ENCODE data around the gene MTRF1L. TPM values are rescaled to one million over a fixed set of nuclear protein-coding genes. Genes with fewer than 3 reads are reported as not detected.

The MTRF1L gene
- total RNA-seq, 1 donor from 2014 or later = 21.3 TPM

DNA sequence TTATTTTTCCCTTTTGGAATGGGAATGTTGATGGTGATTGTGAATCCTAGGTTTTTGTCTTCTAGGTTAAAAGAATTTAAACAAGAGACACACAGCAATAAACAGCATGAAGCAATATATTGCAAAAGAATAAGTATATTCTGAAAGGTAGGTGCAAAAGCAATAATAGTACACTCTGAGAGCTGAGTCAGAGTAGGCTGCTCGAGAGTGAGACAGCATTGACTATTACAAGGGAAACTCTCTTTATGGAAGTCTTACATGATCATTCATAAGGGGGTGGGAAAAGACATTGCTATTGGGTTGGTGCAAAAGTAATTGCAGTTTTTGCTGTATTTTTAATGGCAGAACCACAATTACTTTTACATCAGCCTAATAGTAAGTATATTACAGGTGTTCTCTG lies 44.7 kb downstream of the MTRF1L start:
- ChIA-PET CTCF (no interaction called here), POLR2A (no interaction called here)
- intact Hi-C loops (cut with micrococcal nuclease) = no loop called here
- H3K27ac Mint-ChIP-seq = no peak overlapping the region
- H3K27me3 Mint-ChIP-seq = peaks cover 24% of the 10 kb centered on the region
- no peak for DNase-seq
- no peak overlapping the region for H3K4me3 Mint-ChIP-seq
- TF ChIP-seq, protein P1, sequence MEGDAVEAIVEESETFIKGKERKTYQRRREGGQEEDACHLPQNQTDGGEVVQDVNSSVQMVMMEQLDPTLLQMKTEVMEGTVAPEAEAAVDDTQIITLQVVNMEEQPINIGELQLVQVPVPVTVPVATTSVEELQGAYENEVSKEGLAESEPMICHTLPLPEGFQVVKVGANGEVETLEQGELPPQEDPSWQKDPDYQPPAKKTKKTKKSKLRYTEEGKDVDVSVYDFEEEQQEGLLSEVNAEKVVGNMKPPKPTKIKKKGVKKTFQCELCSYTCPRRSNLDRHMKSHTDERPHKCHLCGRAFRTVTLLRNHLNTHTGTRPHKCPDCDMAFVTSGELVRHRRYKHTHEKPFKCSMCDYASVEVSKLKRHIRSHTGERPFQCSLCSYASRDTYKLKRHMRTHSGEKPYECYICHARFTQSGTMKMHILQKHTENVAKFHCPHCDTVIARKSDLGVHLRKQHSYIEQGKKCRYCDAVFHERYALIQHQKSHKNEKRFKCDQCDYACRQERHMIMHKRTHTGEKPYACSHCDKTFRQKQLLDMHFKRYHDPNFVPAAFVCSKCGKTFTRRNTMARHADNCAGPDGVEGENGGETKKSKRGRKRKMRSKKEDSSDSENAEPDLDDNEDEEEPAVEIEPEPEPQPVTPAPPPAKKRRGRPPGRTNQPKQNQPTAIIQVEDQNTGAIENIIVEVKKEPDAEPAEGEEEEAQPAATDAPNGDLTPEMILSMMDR (IDR thresholded peaks at IDR 0.05) = no peak
- H3K9me3 Mint-ChIP-seq = no peaks in the 10 kb centered on the region
- ATAC-seq (ENCODE audit: low read depth) = no peak
- H3K4me1 Mint-ChIP-seq = no peaks in the 10 kb centered on the region
- H3K36me3 Mint-ChIP-seq (ENCODE audit: low read depth) = no peaks in the 10 kb centered on the region

DNA sequence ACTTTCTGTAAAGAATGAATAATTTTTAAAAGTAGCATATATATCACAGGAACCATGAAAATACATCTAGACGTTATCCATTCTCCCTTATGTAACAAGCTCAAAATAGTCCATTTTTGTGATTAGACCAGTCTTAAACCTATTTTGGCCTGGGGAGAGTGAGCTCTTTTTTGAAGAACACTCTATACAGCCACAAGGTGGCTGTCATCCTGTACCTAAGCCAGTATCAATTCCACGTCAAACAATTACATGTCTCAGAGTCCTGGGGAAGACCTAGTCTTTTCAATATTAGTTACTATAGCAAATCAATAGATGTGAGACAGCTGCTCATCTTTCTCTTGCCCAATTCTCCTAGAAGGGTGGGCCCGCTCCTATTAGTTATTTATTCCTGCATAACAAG lies 48.1 kb downstream of the MTRF1L start:
- POLR2A ChIA-PET = no interaction called here
- intact Hi-C loops (cut with micrococcal nuclease) = no loop called here
- H3K36me3 Mint-ChIP-seq (ENCODE audit: low read depth) = no peaks in the 10 kb centered on the region
- TF ChIP-seq, protein P1 (IDR thresholded peaks at IDR 0.05) = no peak
- H3K4me1 Mint-ChIP-seq = no peaks in the 10 kb centered on the region
- H3K27me3 Mint-ChIP-seq = peaks cover 19% of the 10 kb centered on the region
- no peaks in the 10 kb centered on the region for H3K9me3 Mint-ChIP-seq
- H3K4me3 Mint-ChIP-seq = no peak overlapping the region
- no peak overlapping the region for H3K27ac Mint-ChIP-seq
- no peak for DNase-seq
- CTCF ChIA-PET = interaction anchor here (0.8 to 1.3 kb wide), 5 partner anchors 43 to 403 kb away, joined by 3 to 4 read pairs (median 3); no protein-coding TSS in a partner anchor
- ATAC-seq (ENCODE audit: low read depth) = no peak

DNA sequence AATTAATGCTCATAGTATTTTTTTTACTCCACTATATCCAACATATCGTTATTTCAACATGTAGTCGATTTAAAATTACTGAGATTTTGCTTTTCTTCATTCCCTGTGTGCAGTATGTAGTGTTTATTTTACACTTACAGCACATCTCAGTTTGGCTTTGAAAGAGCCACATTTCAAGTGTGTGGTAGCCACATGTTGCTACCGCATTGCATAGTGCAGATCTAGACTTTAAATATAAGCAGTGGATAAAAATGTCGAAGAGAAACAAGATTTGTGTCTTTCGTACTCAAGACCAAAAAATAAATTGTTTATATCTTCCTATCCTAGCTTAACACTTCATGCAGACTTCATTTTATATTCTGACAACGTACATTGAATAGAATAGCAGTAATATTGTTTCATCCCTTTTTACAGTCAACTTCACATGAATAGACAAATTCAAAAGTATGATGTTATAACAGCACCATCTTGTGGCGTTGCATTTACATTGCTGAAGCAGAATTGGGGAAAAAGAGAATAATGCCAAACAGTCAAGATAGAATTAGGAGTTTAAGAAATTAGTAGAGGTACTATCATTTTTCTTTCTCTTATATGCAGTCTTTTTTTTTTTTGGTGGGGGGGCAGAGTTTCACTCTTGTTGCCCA lies 49.5 kb downstream of the MTRF1L start:
- no peak overlapping the region for H3K27ac Mint-ChIP-seq
- no peaks in the 10 kb centered on the region for H3K9me3 Mint-ChIP-seq
- ATAC-seq (ENCODE audit: low read depth) (no peak), DNase-seq (no peak)
- H3K27me3 Mint-ChIP-seq = peaks cover 22% of the 10 kb centered on the region
- TF ChIP-seq, protein P1 (IDR thresholded peaks at IDR 0.05) = no peak
- CTCF ChIA-PET = interaction anchor here (0.6 kb wide), 1 partner anchor 20 kb away, joined by 4 read pairs; no protein-coding TSS in a partner anchor
- intact Hi-C loops (cut with micrococcal nuclease) = no loop called here
- no peaks in the 10 kb centered on the region for H3K36me3 Mint-ChIP-seq (ENCODE audit: low read depth)
- H3K4me1 Mint-ChIP-seq = peaks cover 4% of the 10 kb centered on the region
- POLR2A ChIA-PET = no interaction called here
- H3K4me3 Mint-ChIP-seq = no peak overlapping the region

DNA sequence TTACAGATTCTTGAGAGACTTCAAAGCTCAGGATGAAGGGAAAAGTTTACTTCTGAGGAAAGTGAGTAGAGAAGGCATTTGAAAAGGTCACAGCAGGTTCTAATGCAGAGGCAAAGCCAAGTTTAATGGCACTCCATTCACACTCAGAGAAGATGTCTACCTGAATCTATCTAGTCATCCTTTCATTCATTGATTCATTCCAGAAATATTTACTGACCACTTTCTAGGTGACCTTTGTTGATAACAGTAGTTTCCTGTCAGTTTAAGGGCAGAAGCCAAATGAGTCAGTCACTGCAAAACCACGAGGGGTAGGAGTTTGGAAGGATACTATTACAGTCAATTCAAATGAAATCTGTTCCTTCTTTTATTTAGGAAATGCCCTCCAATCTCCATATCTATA lies 50.5 kb downstream of the MTRF1L start:
- no peak for ATAC-seq (ENCODE audit: low read depth)
- TF ChIP-seq, protein P1 (IDR thresholded peaks at IDR 0.05) = no peak
- no peak for DNase-seq
- no peaks in the 10 kb centered on the region for H3K9me3 Mint-ChIP-seq
- no peaks in the 10 kb centered on the region for H3K36me3 Mint-ChIP-seq (ENCODE audit: low read depth)
- H3K4me3 Mint-ChIP-seq = no peak overlapping the region
- ChIA-PET CTCF (interaction anchor here (0.7 to 1.8 kb wide), 2 partner anchors 10 to 932 kb away, joined by 5 to 6 read pairs; no protein-coding TSS in a partner anchor), POLR2A (no interaction called here)
- H3K4me1 Mint-ChIP-seq = peaks cover 6% of the 10 kb centered on the region
- no peak overlapping the region for H3K27ac Mint-ChIP-seq
- peaks cover 24% of the 10 kb centered on the region for H3K27me3 Mint-ChIP-seq
- intact Hi-C loops (cut with micrococcal nuclease) = no loop called here

DNA sequence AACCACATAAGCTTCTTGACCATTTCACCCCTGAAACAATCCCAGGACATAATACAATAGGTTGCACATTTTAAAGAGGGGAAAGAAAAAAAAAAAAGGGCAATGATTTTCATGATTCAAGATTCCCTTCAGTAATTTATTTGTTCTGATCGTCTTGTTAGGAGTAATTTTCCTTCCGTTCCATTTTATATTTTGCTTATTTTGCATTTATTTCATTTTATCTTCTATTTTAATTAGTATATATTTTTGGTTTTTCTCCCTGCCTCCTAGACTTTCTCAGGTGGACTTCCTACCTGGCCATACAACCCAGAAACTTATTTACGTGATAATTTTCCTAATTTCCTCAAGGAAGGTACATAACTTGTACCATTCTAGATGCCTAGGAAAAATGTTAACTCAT lies 52.3 kb downstream of the MTRF1L start:
- no peak for ATAC-seq (ENCODE audit: low read depth)
- TF ChIP-seq, protein P1 (IDR thresholded peaks at IDR 0.05) = no peak
- ChIA-PET POLR2A (no interaction called here), CTCF (interaction anchor here (1.8 kb wide), 1 partner anchor 8 kb away, joined by 6 read pairs; no protein-coding TSS in a partner anchor)
- Mint-ChIP-seq H3K4me3 (no peak overlapping the region), H3K36me3 (ENCODE audit: low read depth) (no peaks in the 10 kb centered on the region), H3K27ac (no peak overlapping the region), H3K27me3 (peaks cover 25% of the 10 kb centered on the region), H3K4me1 (peaks cover 6% of the 10 kb centered on the region), H3K9me3 (no peaks in the 10 kb centered on the region)
- DNase-seq = no peak
- intact Hi-C loops (cut with micrococcal nuclease) = no loop called here

Measured in activated B cell treated with CpG ODN at 0.5 μM for 24 hours (primary cell).